RWPE2 (cell line): ENCODE measurements around the gene BACE1-AS.
"Not testable (repeated sequence)": the region's sequence is repeated elsewhere in the genome, so short reads cannot be mapped to it uniquely, and the experiment has no call there.

ENCODE experiments used
- ATAC-seq: fragments of 200-7000 bp; cut with Tn5 transposase; 3 replicates; pipeline ENCODE4 v1.9.1; 2021; ENCODE audit warnings: low read depth
- DNase-seq: peaks from one replicate; pipeline ENCODE4 v3.0.0-alpha.2; 2020; ENCODE audit warnings: low spot score
- H3K27ac ChIP-seq: fragments of 450-650 bp; 2 replicates; pipeline ENCODE4 v1.5.1; 2017; ENCODE audit warnings: mild to moderate bottlenecking; ENCODE audit not compliant: poor library complexity, severe bottlenecking
- H3K27me3 ChIP-seq: fragments of 250-450 bp; sonication (Bioruptor Pico); 2 replicates; pipeline ENCODE4 v1.5.1; 2021; ENCODE audit warnings: mild to moderate bottlenecking, moderate library complexity; ENCODE audit not compliant: insufficient read depth, poor library complexity, severe bottlenecking
- H3K36me3 ChIP-seq: fragments of 250-450 bp; sonication (Bioruptor Pico); 2 replicates; pipeline ENCODE4 v1.5.1; 2020; ENCODE audit warnings: low read depth, mild to moderate bottlenecking, moderate library complexity
- H3K4me1 ChIP-seq: fragments of 250-450 bp; sonication (Bioruptor Pico); 2 replicates; pipeline ENCODE4 v1.5.1; 2021; ENCODE audit warnings: mild to moderate bottlenecking, moderate library complexity; ENCODE audit not compliant: insufficient read depth, poor library complexity, severe bottlenecking
- H3K4me3 ChIP-seq: fragments of 250-450 bp; sonication (Bioruptor Pico); 2 replicates; pipeline ENCODE4 v1.5.1; 2021; ENCODE audit warnings: mild to moderate bottlenecking, moderate library complexity; ENCODE audit not compliant: severe bottlenecking
- H3K9me3 ChIP-seq: fragments of 250-450 bp; sonication (Bioruptor Pico); 2 replicates; pipeline ENCODE4 v1.5.1; 2021; ENCODE audit warnings: mild to moderate bottlenecking, moderate library complexity; ENCODE audit not compliant: severe bottlenecking
- TF ChIP-seq, protein P1 (sequence below): fragments of 450-650 bp; IDR thresholded peaks from one replicate; pipeline ENCODE4 v1.5.1; 2017; ENCODE audit warnings: mild to moderate bottlenecking, moderate library complexity; ENCODE audit not compliant: poor library complexity, severe bottlenecking

The BACE1-AS gene

GRCh38 chr11:117316197-117316961 is 25.2 kb downstream of the BACE1-AS start, which contains the start of gene BACE1:
TSS of gene BACE1 (minus strand) at chr11:117316256. CDS start at chr11:117315795, 461 bp downstream.
- H3K4me1 ChIP-seq, result no peaks in the 10 kb centered on the region
- peak within 1 kb of the TSS; percentile 85 for H3K4me3 ChIP-seq
- H3K36me3 ChIP-seq, result no peaks in the 10 kb centered on the region
- TF ChIP-seq, protein P1, sequence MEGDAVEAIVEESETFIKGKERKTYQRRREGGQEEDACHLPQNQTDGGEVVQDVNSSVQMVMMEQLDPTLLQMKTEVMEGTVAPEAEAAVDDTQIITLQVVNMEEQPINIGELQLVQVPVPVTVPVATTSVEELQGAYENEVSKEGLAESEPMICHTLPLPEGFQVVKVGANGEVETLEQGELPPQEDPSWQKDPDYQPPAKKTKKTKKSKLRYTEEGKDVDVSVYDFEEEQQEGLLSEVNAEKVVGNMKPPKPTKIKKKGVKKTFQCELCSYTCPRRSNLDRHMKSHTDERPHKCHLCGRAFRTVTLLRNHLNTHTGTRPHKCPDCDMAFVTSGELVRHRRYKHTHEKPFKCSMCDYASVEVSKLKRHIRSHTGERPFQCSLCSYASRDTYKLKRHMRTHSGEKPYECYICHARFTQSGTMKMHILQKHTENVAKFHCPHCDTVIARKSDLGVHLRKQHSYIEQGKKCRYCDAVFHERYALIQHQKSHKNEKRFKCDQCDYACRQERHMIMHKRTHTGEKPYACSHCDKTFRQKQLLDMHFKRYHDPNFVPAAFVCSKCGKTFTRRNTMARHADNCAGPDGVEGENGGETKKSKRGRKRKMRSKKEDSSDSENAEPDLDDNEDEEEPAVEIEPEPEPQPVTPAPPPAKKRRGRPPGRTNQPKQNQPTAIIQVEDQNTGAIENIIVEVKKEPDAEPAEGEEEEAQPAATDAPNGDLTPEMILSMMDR, result peak; percentile 57
- no peak within 1 kb of the TSS for H3K27ac ChIP-seq
- no peaks in the 10 kb centered on the region for H3K9me3 ChIP-seq
- DNase-seq, result peak; percentile 88
- H3K27me3 ChIP-seq, result no peaks in the 10 kb centered on the region
- ATAC-seq, result peak; percentile 97

- no peak for ATAC-seq
- H3K36me3 ChIP-seq, result no peaks in the 10 kb centered on the region
- TF ChIP-seq, protein P1, result no peak
- no peaks in the 10 kb centered on the region for H3K4me1 ChIP-seq
- DNase-seq, result no peak
- no peak overlapping the region for H3K4me3 ChIP-seq
- H3K9me3 ChIP-seq, result no peaks in the 10 kb centered on the region
- H3K27me3 ChIP-seq, result no peaks in the 10 kb centered on the region
- H3K27ac ChIP-seq, result no peak overlapping the region
These were observed 27.6 kb downstream of the BACE1-AS start for GRCh38 chr11:117318738-117319137.

DNA sequence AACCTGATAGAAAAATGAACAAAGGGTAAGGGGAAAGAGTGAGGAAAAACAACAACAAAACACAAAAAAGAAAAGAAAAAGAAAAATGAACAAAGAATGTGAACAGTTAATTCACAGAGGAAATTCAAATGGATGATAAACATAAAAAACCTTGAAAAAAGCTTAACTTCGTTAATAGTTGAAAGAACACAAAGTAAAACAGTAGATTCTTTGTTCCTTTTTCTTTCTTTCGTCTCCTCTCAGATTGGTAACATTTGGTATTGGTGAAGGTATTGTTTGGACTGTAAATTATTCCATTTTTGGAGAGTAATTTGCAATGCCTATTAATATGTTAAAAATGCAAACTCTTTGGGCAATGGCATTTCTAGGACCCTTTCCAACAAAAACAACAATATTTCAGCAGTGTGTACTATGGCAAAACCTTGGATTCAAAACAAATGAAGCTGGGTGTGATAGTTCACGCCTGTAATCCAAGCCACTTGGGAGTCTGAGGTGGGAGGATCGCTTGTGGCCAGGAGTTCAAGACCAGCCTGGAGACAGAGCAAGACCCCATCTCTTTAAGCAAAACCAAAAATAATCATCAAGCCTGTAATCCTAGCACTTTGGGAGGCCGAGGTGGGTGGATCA is 28.2 kb downstream of the BACE1-AS start:
- no peak overlapping the region for H3K27ac ChIP-seq
- no peaks in the 10 kb centered on the region for H3K4me1 ChIP-seq
- H3K27me3 ChIP-seq, result no peaks in the 10 kb centered on the region
- no peaks in the 10 kb centered on the region for H3K9me3 ChIP-seq
- H3K36me3 ChIP-seq, result no peaks in the 10 kb centered on the region
- TF ChIP-seq, protein P1, result no peak
- no peak for DNase-seq
- ATAC-seq, result no peak
- no peak overlapping the region for H3K4me3 ChIP-seq

DNA sequence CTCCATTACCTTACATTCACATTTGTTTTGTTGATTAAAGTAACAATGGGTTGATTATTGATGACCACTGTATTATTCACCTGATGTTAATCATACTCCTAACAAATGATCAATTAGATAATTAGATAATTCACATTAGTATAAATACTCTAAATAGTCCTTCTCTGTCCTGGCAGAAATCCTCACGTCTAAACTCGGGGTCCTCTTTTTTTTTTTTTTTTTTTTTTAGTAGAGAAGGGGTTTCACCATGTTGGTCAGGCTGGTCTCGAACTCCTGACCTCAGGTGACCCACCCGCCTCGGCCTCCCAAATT is 36.1 kb downstream of the BACE1-AS start:
- not testable (repeated sequence) for H3K27me3 ChIP-seq, ATAC-seq, H3K36me3 ChIP-seq, H3K9me3 ChIP-seq, H3K27ac ChIP-seq, H3K4me1 ChIP-seq, DNase-seq
- peak overlapping the region; percentile 92 for H3K4me3 ChIP-seq

DNA sequence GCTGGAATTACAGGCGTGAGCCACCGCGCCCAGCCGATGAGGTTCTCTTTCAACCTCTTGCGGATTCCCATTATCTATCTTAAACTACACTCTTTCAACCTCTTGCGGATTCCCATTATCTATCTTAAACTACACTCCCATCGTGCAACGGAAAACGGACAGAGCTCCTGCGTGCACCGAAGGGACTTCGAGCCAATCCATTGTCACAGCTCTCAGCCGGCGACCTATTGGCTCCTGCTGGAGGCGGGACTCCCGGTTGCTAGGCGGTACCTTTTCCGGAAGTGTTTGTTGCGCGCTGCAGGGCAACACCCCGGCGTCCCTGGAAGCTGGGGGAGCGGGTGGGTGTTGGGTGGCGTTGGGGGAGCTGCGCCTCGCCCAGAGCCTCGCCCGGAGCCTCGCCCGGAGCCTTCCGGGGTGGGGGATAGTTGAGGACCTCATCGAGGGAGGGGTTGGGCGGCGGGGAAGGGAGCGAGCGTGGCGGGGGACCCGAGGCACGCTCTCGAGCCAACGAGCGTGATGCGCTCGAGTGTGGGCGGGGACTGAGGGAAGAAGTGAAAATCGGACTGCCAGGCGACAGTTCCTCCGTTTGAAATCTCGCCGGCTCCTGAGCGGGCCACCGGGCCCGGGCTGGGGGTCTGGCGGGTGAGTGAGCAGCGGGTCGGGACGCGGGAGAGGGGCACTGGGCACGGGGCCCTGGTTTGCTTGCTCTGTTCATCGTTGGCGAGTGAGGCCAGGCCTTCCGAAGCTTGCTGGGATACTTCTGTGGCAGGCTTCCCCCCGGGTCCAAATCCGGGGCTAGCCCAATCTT is 36.6 kb downstream of the BACE1-AS start, which contains the start of gene CEP164:
Gene CEP164 (plus strand): TSS at position 288 of the 808 bp plus-strand sequence. CDS start 10,733 bp downstream, outside the sequence.
- Histone ChIP-seq H3K4me1 (no peaks in the 10 kb centered on the region), H3K27me3 (no peaks in the 10 kb centered on the region), H3K4me3 (peak within 1 kb of the TSS; percentile 92)

More for the DNA sequence above, 36.6 kb downstream of the BACE1-AS start, which contains the start of gene CEP164:
- peak; percentile 94 for DNase-seq
- TF ChIP-seq, protein P1, result no peak
- Histone ChIP-seq H3K36me3 (no peaks in the 10 kb centered on the region), H3K9me3 (no peaks in the 10 kb centered on the region), H3K27ac (peak within 1 kb of the TSS; percentile 61)
- peak; percentile 95 for ATAC-seq
